Ovary (tissue), 3 donors: ENCODE measurements around the gene PAX2.

ENCODE experiments used
- EP300 ChIP-seq: sonication (generic); formaldehyde crosslinking; IDR thresholded peaks from one replicate; pipeline ENCODE4 v1.6.1; 2017; ENCODE audit warnings: antibody characterized with exemption
- POLR2A ChIP-seq: fragments of 450-650 bp; IDR thresholded peaks from one replicate; pipeline ENCODE4 v1.6.1; 2017; ENCODE audit warnings: antibody characterized with exemption, mild to moderate bottlenecking, moderate library complexity
- TF ChIP-seq, protein P1 (sequence below), 3 donors: fragments of 450-650 bp in 2 of 3; fragments of 200-600 bp in 1 of 3; IDR thresholded peaks; one replicate each; pipeline versions ENCODE4 v1.5.1 to v1.8.0; 2016 to 2022; ENCODE audit warnings: antibody characterized with exemption in 3 of 3, mild to moderate bottlenecking in 1 of 3
- donor health status: DM: no; HTN: no; CAD: no.

DNA sequence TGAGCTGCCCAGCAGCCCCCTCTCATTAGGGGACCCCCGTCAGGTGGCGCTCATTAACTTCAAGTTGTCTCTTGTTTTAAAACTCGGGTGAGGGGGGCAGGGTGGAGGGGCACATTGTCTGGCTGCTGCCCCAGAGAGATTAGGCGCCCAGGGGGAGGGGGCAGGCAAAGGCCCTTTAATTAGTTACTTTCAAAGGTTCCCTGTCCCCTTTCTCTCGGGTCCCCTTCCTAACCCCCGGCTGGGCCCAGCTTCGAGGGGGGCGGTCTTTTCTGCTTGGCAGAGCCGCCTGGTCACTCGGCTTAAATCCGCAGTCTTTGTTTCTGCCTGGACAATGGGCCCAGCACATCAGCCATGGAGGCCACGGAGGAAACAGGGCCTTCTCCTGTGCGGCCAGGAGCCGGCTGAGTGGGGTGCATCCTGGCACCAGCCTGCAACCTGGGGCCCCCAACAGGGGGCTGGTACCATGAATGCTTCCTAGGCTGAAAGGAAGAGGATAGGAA, 128.5 kb downstream of the PAX2 start:
- TF ChIP-seq POLR2A (no peak), EP300 (no peak)
- TF ChIP-seq, protein P1, sequence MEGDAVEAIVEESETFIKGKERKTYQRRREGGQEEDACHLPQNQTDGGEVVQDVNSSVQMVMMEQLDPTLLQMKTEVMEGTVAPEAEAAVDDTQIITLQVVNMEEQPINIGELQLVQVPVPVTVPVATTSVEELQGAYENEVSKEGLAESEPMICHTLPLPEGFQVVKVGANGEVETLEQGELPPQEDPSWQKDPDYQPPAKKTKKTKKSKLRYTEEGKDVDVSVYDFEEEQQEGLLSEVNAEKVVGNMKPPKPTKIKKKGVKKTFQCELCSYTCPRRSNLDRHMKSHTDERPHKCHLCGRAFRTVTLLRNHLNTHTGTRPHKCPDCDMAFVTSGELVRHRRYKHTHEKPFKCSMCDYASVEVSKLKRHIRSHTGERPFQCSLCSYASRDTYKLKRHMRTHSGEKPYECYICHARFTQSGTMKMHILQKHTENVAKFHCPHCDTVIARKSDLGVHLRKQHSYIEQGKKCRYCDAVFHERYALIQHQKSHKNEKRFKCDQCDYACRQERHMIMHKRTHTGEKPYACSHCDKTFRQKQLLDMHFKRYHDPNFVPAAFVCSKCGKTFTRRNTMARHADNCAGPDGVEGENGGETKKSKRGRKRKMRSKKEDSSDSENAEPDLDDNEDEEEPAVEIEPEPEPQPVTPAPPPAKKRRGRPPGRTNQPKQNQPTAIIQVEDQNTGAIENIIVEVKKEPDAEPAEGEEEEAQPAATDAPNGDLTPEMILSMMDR (IDR thresholded peaks at IDR 0.05): no peak
